ENCODE measurements around the gene DCN.

Gene DCN

DNA sequence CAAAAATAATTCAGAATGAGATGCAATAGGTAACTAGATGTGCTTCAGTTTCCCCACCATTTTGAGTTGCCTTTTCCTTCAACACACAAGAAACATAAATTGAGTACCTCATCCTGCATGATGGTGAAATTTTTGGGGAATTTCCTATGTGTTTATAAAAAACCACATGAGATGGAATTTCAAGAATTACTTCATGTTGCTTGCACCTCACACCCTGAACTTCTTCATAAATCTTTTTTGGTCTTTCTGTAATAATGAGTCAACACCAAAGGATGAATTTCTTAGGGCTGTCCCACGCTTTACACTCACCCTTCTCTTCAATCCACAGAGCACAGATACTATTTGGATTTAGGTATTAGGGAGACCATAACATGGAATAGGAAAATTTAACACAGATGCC lies 48.7 kb downstream of the DCN start:
- no peak for DNase-seq

DNA sequence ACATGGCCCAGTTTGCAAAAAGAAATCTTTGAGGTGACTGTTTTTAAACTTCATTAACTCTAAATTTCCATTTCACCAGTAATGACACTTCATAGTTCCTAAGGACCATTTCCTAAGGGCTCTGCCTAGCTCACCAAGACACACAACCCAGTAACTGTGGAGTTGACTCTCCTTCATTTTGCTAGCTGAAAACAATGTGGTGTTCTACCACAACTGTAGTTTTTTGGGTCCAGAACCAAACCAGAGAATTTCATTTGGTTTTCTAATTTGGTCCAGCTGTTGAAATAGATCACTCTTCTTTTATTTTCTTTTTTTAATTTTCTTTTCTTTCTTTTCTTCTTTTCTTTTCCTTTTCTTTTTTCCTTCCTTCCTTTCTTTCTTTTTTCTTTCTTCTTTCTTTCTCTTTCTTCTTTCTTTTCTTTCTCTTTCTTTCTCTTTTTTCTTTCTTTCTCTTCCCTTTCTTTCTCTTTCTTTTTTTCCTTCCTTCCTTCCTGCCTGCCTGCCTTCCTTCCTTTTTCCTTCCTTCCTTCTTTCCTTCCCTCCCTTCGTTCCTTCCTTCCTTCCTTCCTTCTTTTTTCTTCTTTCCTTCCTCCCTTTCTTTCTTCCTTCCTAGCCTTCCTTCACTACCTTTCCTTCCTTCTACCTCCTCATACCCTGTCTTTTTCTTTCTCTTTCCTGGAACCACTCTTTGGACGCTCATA lies 52.8 kb downstream of the DCN start:
- DNase-seq, result no peak

DNA sequence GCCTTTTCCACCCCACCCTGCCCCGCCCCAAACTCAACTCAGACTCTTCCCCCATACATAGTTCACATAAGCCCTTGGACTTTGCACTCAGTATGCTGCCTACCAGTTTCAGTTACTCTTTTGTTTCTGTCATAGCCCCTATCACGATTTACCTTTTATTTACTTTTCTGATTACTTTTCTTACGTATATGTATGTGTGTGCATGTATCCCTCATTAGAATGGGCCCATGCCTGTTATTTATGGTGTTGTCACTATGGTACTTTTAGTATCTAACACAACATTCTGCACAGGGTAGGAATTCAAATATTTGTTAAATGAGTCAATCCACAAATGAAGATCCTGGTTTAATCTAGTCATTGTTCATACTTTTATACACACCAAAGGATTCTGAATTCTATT lies 54.9 kb downstream of the DCN start:
- DNase-seq, result no peak

DNA sequence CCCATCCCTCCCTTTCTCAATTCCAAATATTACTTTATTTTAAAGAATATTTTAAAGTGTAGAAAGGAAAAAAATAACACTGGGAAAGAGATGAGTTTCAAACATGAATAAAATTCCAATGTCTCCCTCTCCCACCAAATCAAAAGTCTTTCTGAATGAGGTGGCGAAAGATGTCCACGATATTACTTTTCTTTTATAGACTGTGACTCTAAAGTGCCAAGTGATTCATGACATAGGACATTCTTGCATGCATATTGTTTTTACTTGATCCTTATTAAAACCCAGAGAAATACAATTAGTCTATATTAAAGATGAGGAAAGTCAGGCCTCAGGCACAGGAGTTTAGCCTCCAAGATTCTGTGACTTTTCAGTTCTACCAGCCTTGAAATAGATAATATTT lies 55.3 kb downstream of the DCN start:
- no peak for DNase-seq

DNA sequence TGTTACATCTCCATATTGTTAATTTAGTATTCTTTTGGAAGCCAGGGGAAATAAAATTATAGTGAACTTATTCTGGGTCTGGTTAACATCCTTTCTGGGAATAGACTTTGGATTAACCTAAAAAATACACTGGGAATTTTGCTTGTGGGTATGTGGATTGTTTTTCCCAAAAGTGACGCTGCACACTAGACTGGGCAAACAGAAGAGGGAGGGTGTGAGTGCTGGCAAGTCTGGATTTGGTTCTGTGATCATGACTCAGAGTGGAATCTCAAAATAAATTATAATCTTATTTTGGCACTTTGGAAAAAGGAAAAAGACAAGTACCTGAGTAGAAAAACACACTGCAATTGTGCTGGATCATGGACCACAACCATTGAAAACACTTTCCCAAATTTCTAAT lies 56.1 kb downstream of the DCN start:
- DNase-seq, result no peak

DNA sequence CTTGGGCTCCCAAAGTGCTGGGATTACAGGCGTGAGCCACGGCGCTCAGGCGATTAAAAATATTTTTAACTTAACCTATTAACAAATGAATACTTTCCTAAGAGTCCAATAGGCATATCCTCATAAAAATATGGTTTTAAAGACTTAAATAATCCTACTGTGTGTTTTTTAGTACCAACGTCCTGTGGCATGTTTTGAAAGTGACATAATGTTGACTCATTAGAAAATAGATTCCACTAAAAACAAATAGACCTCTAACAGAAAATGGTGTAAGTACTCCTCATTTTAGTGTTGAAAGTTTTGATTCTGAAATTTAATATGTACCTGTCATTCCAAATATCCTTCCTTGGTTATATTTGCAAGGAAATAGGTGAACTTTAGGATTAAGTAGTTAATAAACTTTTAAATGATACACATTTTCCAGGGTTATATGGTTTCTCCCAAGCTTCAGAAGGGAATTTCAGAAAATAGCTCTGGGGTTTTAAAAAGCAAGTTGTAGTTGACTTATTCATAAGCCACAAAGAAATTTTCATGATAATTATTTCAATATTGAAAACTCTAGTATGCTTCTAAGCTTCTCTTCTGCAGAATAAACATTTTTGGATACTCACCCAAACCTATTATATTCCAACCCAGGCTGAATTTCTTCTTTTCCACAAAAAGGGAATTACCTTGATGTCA lies 59.2 kb downstream of the DCN start:
- DNase-seq, result no peak

DNA sequence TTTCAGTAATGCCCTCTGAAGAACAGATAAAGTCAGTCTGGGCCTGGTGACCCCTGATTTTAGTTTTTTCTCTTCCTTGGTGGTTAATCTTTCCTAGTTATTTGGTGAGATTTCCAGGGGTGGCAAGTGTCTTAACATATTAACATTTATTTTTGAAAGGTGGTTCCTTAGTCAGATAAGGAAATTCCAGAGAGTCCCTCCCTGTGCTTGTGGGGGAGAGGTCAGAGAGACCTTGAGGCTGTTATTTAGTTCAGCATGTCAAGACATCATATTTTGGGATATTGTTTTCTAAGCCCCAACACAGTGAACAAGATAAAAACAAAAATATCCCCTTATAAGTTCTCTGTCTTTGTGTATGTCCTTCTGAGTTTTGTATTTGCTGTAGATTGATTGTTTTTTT lies 61.8 kb downstream of the DCN start:
- no peak for DNase-seq

DNA sequence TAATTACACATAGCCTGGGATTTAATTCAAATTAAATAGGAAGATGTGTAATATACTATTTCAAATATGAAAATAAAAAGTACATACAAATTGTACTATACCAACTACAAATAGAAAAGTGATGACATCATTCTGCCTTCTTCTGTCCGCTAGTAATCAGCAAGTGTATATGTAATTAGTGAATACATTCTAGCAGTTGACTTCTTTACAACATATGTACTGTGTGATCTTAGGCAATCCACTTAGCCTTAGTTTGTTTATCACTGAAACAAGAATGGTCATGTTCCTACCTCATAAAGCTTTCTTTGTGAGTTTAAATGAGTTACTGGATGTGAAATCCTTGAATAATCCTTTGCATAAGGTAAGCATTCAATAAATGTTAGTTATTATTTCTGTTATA lies 63.5 kb downstream of the DCN start:
- no peak for DNase-seq

DNA sequence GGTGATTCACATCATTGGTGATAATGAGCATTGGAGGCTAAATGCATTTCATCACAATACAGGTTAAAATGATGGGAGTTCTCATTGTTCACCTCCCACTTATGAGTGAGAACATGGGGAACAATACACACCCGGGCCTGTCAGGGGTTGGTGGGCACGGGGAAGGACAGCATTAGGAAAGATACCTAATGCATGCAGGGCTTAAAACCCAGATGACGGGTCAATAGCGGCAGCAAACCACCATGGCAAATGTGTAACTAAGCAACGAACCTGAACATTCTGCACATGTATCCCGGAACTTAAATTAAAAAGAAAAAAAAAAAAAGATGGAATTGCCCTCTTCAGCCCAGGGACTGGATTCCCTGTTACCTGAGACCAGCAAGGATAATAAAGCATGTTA lies 69.0 kb downstream of the DCN start:
- DNase-seq, result no peak

DNA sequence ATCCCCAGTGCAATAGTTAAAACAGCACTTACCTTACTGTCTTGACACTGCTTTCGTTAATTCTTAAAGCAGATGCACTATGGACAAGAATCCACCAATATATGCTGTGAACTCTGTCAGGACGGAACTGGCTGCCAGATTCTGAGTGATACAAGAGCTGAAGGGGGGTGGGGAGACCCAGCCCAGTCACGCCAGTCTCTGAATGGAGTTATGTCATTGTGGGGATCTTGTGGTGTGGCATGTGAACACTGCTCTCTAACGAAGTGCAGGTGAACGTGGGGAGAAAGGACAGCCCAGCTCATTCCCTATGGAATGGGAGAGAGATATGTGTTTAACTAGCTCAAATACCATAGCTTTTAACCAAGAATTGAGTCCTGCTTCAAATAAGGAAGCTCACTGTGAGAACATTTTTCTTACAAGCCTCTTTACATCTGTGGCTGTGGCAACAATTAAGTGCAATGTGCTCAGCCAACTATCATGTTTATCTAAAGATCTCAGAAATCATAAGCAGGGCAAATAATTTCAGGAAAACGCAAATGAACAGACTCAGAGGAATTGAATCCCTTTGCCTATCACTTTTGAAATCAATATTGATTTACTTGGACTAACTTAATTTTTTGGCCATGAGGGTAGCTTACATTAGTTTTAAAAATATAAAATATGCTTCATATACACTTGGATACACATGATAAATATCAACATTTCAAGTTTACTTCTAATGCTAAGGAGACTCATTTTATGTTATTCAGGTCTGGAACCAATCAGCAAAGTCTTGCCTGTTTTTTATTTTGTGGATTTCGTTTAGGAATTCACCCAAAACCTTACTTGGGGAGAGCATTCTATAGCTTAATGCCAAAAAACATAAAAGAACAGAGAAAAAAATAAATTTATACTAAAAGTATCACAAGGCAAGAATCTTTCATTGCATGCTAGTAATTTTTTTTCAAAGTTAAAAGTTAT lies 71.0 kb downstream of the DCN start, which contains the start of gene LUM:
LUM (minus strand) TSS at position 129 of the 960 bp plus-strand sequence. CDS start 2,515 bp downstream, outside the sequence.
- DNase-seq, result no peak

DNA sequence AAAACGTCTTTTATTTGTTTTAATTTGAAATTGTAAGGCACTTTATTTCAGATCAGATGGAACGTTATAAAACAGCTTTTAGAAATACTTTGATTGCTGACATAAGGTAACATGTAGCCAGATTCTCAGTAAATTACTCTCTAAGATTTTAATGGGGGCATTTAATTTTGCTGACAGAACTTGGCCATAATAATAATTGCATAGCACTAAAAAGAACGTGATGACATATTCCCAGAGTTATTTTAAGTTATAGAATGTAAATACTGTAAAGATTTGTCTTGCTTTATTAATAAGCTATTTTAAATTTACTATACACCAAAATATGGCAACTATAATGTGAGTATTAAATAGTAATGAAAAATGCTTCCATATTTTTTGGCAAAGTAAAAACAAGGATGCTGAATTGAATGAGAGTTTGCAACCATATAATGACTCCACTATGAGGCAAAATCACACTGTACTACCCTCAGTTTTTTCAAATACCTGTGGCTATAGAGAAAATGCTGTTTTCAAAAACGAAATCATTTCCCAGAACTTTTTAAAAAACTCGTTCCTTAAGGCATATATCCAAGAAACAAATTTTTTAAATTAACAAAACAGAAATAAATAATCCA lies 72.2 kb downstream of the DCN start:
- DNase-seq, result no peak

DNA sequence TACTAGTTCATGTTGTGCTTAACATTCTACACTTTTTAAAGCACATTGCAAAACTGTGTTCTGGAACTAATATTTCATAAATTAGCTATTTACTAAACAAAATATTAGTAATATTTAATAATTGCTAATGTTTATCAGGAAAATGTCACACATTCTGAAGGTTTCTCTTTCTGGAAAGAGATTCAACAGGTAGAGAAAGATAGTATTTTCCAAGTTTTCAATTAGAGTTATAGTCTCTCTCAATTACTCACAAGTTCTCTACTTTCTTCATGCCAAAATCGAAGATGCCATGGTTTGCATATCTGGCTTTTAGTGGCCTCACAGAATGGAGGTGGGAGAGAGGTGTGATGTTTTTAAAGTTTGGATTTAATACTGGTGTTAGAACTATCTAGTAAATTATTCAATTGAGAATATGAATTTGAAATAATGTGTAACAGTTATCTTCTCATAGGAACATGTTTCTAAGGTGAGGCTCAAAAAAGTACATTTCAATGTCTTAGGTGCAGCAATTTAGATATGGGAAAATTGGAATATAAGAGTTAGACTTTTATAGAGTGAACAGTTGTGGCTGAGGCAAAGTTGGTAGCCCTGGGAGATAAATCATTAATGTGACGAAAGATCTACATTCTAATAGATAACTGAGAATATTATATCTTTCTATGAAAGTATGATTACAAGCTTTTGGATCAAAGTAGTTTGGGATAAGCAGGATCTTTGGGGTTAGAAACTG lies 72.9 kb downstream of the DCN start:
- no peak for DNase-seq

DNA sequence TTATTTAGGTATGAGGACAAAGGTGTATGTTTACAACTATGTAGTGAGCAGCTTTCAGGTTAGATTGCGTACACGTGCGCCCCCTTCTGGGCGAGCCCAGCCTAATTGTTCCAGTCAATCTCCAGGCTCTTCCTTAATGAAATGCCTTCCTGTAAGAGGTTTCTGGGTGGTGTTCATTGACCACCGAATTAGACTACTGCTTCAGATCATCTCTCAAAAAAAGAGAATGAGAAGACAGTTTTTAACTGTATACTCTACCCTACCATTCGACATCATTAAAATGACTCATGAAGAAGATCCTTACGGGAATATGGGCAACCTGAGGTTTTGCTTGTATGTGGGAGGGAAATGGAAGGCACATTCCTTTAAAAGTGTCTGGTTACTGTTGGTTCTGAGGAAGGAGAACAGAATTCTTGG lies 73.5 kb downstream of the DCN start:
- peak; percentile 21 for DNase-seq

DNA sequence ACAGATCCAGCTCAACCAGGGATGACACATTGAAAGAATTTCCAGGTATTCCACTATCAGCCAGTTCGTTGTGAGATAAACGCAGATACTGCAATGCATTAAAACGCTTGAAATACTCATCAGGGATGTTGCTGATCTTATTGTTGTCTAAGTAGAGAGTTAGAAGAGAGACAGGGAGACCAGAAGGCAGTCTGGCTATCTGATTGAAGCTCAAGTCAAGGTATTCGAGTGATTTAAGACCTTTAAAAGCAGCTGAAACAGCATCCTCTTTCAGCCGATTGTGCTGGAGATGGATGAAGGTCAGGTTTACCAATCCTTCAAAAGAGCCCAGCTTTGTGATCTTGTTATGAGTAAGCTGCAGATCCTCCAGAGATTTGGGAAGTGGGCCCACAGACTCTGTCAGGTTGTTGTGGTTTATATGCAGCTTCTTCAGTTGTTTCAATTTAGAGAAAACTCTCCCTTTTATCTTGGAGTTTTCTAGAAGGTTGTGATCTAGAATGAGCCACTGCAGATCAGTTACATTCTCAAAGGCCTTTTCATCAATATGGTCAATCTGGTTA lies 74.3 kb downstream of the DCN start:
- DNase-seq, result no peak

DNA sequence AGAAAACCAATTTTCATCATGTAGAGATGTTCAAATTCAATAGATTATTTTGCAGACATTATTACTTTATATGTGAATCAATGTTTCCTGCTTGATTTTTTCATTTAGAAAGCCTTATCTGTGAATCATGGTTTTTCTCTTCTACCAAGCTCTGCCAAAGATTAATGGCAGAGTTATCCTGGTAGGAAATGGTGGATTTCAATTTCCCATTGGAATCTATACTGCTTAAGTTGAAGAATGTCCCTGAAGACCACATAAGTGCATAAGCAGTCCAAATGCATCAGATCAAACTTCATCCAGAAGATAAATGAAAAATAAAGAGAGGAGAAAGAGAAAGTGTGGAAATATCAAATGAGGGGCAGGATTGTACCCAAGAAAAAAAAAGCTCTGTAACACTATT lies 76.3 kb downstream of the DCN start:
- DNase-seq, result no peak

DNA sequence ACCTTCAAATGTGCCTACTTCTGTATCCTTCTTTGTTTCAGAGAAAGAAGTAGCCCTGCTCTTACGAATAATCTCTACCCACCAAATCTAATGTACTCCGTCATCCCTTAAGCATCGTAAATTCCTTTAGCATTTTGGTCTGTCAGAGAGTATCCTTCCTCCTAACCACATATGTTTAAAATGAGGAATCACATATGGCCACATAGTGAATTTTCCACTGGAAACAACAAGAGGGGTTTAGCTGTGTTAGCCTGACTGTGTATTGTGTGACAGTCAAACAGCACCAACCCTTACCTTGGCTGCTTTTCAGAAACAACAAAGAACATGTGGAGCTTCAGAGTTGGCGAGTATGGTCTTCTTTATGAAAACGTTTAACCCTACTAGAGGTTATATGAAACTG lies 76.8 kb downstream of the DCN start:
- no peak for DNase-seq

DNA sequence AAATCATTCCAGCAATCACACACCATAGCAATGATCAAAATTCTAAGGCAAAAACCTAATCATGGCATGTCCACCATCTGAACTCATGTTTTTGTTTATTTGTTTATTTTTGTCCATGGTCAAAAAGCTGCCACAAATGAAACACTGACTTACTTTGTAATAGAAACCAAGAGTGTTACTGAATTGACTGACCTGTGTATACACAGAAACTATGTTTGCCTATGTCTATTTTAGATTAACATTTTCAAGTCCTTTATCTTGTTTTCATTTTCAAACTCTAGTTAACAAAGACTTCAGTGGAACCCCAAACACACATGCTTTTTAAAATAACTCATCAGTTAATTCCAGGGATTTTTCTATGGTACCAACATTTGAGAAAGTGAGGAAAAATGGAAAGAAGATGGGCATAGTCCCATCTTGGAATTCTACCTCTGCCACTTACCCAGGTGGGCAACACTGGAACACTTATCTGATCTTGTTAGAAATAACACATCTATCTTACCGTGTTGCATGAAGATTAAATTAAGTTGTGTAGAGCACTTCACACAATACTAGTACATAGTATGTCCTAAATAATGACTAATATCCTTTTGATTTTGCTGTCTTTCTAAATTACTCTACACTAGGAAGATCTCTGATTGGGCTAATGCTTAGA lies 77.7 kb downstream of the DCN start:
- no peak for DNase-seq

DNA sequence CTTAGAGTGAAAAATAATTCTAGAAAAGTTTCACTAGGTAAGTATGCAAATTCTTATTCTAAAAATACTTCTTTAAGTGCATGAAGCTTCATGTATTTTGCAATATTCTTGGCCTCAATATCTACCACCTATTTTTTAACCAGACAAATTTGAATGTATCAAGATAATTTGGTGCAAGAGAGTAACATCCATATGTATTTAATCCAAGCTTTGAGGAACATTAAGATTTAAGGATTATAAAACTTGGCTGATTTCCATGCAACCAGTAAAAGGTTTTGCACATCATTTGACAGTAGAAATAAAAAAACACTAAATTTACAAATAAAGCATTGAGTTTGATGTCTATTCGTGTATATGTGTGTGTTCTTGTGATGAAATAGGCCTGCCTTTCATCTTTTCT lies 79.0 kb downstream of the DCN start:
- no peak for DNase-seq

DNA sequence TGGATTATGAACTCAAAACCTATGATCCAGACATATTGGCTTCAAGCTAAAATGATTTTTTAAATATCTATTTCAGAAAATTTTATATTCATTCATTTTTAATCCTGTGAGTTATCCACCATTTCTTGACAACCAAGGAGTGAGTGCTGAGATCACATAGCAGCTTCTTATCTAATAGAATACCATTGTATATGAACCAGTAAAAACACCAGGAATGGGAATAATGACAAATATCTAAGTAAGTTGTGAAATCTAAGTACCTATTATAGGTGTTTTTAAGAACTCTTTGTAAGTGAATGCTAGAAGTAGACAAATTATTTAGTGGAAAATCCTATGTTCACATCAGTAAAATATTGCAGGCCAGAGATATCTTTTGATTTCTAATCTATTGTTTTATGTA lies 79.5 kb downstream of the DCN start:
- DNase-seq, result no peak

DNA sequence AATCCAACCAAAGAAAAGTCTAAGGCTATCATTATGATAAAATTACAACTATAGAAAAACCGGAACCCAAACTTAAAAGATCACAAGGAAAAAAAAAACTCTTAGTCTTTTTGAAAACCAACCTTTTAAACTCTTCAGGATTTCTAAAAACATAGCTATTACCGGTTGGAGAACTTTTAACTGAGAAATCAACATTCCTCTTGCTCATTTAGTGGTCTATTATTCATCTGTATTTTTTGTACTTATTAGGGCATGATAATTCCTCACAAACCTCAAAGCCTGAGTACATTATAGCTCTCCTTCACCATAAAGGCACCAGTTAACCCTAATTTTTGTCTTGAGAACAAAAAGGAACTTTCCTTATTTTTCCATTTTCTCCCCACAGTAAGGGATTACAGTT lies 81.7 kb downstream of the DCN start:
- no peak for DNase-seq

DNA sequence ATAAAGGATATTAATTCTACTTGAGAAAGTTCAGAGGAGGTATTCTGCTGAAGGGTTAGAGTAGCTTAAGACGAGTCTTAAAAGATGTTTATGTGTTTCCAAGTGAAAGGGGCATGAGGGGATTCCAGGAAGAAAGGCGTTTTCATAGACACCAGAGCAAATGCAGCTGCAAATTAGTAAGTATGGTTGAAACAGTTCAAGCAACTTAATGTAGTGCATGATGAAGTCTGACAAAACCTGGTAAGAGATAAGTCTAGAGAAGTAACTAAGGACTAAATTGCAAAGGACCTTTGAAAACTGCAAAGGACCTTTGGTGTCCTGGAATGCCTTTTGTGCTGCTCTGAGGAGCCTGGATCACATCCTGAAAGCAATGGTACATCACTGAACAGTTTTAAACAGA lies 82.8 kb downstream of the DCN start:
- no peak for DNase-seq

DNA sequence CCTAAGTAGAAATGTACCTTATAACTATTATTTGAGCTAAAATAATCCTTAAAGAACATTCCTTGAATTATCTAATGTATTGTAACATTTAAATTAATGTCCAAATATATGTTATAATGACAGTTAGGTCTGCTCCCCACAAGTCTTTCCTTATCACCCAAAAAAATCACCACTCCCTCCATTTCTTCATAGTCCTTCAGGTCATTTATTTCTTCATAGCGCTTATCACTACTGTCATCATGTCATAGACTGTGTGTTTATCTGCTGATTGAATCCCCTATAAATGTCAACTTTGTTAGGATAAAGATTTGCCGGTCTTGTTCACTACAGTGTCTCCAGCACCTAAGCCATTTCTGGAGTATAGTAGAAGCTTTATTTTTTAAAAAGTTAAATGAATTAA lies 83.3 kb downstream of the DCN start:
- no peak for DNase-seq

All from KG1 (cell line).